Lower leg skin (tissue), 4 donors: ENCODE measurements around the gene DMXL1. TPM values are rescaled to one million over a fixed set of nuclear protein-coding genes. Genes with fewer than 3 reads are reported as not detected.

Source experiments
- DNase-seq, 2 donors: peaks; one replicate each; pipeline ENCODE4 v3.0.0-alpha.2; 2019; ENCODE audit warnings: low spot score in 2 of 2
- H3K4me3 ChIP-seq: fragments of 200-600 bp; sonication (generic); 2 replicates; pipeline ENCODE4 v1.5.1; 2017; ENCODE audit warnings: mild to moderate bottlenecking, low read depth; ENCODE audit not compliant: poor library complexity, severe bottlenecking
- CTCF ChIP-seq, 3 donors: fragments of 450-650 bp; IDR thresholded peaks; one replicate each; pipeline ENCODE4 v1.5.1; 2016; ENCODE audit warnings: antibody characterized with exemption in 3 of 3, mild to moderate bottlenecking in 3 of 3, moderate library complexity in 2 of 3
- POLR2A ChIP-seq, 2 donors: fragments of 450-650 bp; IDR thresholded peaks; one replicate each; pipeline ENCODE4 v1.6.1; 2016 to 2017; ENCODE audit warnings: antibody characterized with exemption in 2 of 2, mild to moderate bottlenecking in 1 of 2, moderate library complexity in 1 of 2
- WGBS, 2 donors: methylation state at CpG; one replicate each; pipeline ENCODE4 v1.1.5; 2018; 5-methylcytosine and 5-hydroxymethylcytosine counted together
- intact Hi-C: fragments of 100-400 bp; cut with DNase I; formaldehyde crosslinking; loops from one replicate; pipeline ENCODE4 v1.15.0; 2023; ENCODE audit warnings: low total_unique reads
- total RNA-seq, 4 donors: library from RNA; depleted of rRNA; stranded (reverse); fragments of >200 nt; gene quantifications; one replicate each; pipeline ENCODE4 v1.1.0, GENCODE V29; 2016

The DMXL1 gene
- total RNA-seq, 4 donors from 2014 or later = 34.7 to 52.4 (median 36.6) TPM

GRCh38 chr5:119078071-119078846 is 7.4 kb downstream of the DMXL1 start:
- intact Hi-C loops = no loop called here
- no peak overlapping the region for H3K4me3 ChIP-seq
- TF ChIP-seq POLR2A (IDR thresholded peaks at IDR 0.05) (no peak), CTCF (IDR thresholded peaks at IDR 0.05) (no peak)
- DNase-seq = no peak
- WGBS, 2 donors = 90 to 100% methylated on average over 1 of the region's 1 CpG

- WGBS, 2 donors = 73 to 95% methylated on average over 1 of the region's 1 CpG
- TF ChIP-seq POLR2A (IDR thresholded peaks at IDR 0.05) (no peak), CTCF (IDR thresholded peaks at IDR 0.05) (no peak)
- H3K4me3 ChIP-seq = no peak overlapping the region
- intact Hi-C loops = no loop called here
- no peak for DNase-seq
Measured at GRCh38 chr5:119078861-119079260, 8.0 kb downstream of the DMXL1 start.

- no peak for DNase-seq
- WGBS, 2 donors = 57% methylated on average over 3 of the region's 3 CpGs
- no peak for TF ChIP-seq POLR2A (IDR thresholded peaks at IDR 0.05)
- no peak for TF ChIP-seq CTCF (IDR thresholded peaks at IDR 0.05)
- H3K4me3 ChIP-seq = no peak overlapping the region
- intact Hi-C loops = no loop called here
Measured at GRCh38 chr5:119079318-119079921, 8.5 kb downstream of the DMXL1 start.

- intact Hi-C loops = no loop called here
- no peak for DNase-seq
Measured at GRCh38 chr5:119080936-119081335, 10.0 kb downstream of the DMXL1 start.

GRCh38 chr5:119082691-119083090 is 11.8 kb downstream of the DMXL1 start:
- no peak for DNase-seq
- H3K4me3 ChIP-seq = no peak overlapping the region
- intact Hi-C loops = no loop called here
- TF ChIP-seq CTCF (IDR thresholded peaks at IDR 0.05) (no peak), POLR2A (IDR thresholded peaks at IDR 0.05) (no peak)
- WGBS, 2 donors = 70 to 71% methylated on average over 3 of the region's 3 CpGs

More at GRCh38 chr5:119080936-119081335, 10.0 kb downstream of the DMXL1 start:
- 39 to 78% methylated on average over 1 of the region's 1 CpG for WGBS, 2 donors
- H3K4me3 ChIP-seq = no peak overlapping the region
- TF ChIP-seq POLR2A (IDR thresholded peaks at IDR 0.05) (no peak), CTCF (IDR thresholded peaks at IDR 0.05) (no peak)
